Natural killer cell (primary cell): ENCODE data around the gene FCGR3A. TPM values are rescaled to one million over a fixed set of nuclear protein-coding genes. Genes with fewer than 3 reads are reported as not detected.
"Not testable (repeated sequence)": the region's sequence is repeated elsewhere in the genome, so short reads cannot be mapped to it uniquely, and the experiment has no call there.

ENCODE experiments used
- ATAC-seq, 3 donors: fragments of 150-1000 bp in 2 of 3; fragments of 200-7000 bp in 1 of 3; cut with Tn5 transposase; 1 replicate in 1 of 3; 2 replicates in 2 of 3; pipeline ENCODE4 v1.10.0; 2021; ENCODE audit warnings: mild to moderate bottlenecking in 2 of 3, moderate library complexity in 2 of 3
- DNase-seq, 2 donors: peaks; one replicate each; pipeline versions ENCODE4 v3.0.0 to v3.0.0-alpha.2; 2013 to 2021; ENCODE audit warnings: mixed read lengths in 1 of 2
- H3K27ac ChIP-seq: one replicate; pipeline ENCODE4 v1.5.1; 2013; ENCODE audit warnings: mild to moderate bottlenecking, low read length
- H3K27me3 ChIP-seq: one replicate; pipeline ENCODE4 v1.6.1; 2013; ENCODE audit warnings: low read length; ENCODE audit not compliant: control insufficient read depth, insufficient read depth
- H3K36me3 ChIP-seq: one replicate; pipeline ENCODE4 v1.6.1; 2013; ENCODE audit warnings: low read length; ENCODE audit not compliant: control insufficient read depth, insufficient read depth
- H3K4me1 ChIP-seq: one replicate; pipeline ENCODE4 v1.6.1; 2013; ENCODE audit warnings: low read length; ENCODE audit not compliant: control insufficient read depth, insufficient read depth
- H3K4me3 ChIP-seq: one replicate; pipeline ENCODE4 v1.5.1; 2013; ENCODE audit warnings: low read length
- H3K9me3 ChIP-seq: one replicate; pipeline ENCODE4 v1.6.1; 2013; ENCODE audit warnings: low read length; ENCODE audit not compliant: control insufficient read depth, insufficient read depth
- H3K27ac Mint-ChIP-seq, 2 donors: one replicate each; pipeline ENCODE4 v1.8.0; 2022; ENCODE audit warnings: mild to moderate bottlenecking in 2 of 2, mixed read lengths in 2 of 2, moderate library complexity in 1 of 2
- H3K27me3 Mint-ChIP-seq, 2 donors: one replicate each; pipeline ENCODE4 v1.8.0; 2022; ENCODE audit warnings: low read depth in 2 of 2, mixed read lengths in 2 of 2
- H3K36me3 Mint-ChIP-seq: one replicate; pipeline ENCODE4 v1.8.0; 2022; ENCODE audit warnings: mixed read lengths
- H3K4me1 Mint-ChIP-seq, 2 donors: one replicate each; pipeline ENCODE4 v1.8.0; 2022; ENCODE audit warnings: mixed read lengths in 2 of 2
- H3K4me3 Mint-ChIP-seq: one replicate; pipeline ENCODE4 v1.8.0; 2022; ENCODE audit warnings: mild to moderate bottlenecking, moderate library complexity, mixed read lengths
- H3K9me3 Mint-ChIP-seq, 2 donors: one replicate each; pipeline ENCODE4 v1.8.0; 2022; ENCODE audit warnings: mixed read lengths in 2 of 2
- WGBS: methylation state at CpG from one replicate; pipeline ENCODE4 v1.1.7; 2013; ENCODE audit warnings: missing lambda C conversion rate; ENCODE audit not compliant: insufficient coverage; 5-methylcytosine and 5-hydroxymethylcytosine counted together
- intact Hi-C: fragments of 100-400 bp; cut with micrococcal nuclease; formaldehyde crosslinking; loops from one replicate; pipeline ENCODE4 v1.14.2; 2022
- total RNA-seq, 4 donors: library from RNA; stranded (reverse); fragments of 120-200 nt in 1 of 4; gene quantifications; one replicate each; pipeline versions ENCODE4 v1.2.3 to v1.2.4, GENCODE V29; 2013 to 2022

FCGR3A gene
- total RNA-seq, 3 donors from 2014 or later (not counting 1 experiment from before 2014, with no cell fraction given), result 557 to 892 (median 848) TPM

- ATAC-seq, H3K36me3 ChIP-seq, H3K4me1 Mint-ChIP-seq, H3K9me3 Mint-ChIP-seq, H3K27ac ChIP-seq, DNase-seq, H3K4me3 ChIP-seq, H3K9me3 ChIP-seq, H3K36me3 Mint-ChIP-seq, H3K27me3 ChIP-seq, H3K27ac Mint-ChIP-seq, H3K4me1 ChIP-seq, H3K4me3 Mint-ChIP-seq, H3K27me3 Mint-ChIP-seq, intact Hi-C loops: not testable (repeated sequence)
- WGBS, result 47% methylated on average over 1 of the region's 6 CpGs
These were observed 40.3 kb upstream of the FCGR3A start for GRCh38 chr1:161589920-161590319.

DNA sequence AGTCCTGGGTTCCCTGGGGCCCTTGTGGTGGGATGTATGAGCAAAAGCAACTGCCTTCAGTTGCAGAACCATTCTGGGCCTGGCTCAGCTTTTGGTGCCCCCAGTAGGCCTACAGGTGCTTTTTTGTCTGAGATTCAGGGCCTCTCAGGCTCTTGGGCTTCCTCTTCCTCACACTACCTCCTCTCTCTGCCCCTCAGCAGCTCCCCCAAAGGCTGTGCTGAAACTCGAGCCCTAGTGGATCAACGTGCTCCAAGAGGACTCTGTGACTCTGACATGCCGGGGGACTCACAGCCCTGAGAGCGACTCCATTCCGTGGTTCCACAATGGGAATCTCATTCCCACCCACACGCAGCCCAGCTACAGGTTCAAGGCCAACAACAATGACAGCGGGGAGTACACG, 39.7 kb upstream of the FCGR3A start:
- H3K9me3 ChIP-seq, H3K27me3 Mint-ChIP-seq, H3K27ac Mint-ChIP-seq, ATAC-seq, H3K4me1 ChIP-seq, H3K36me3 Mint-ChIP-seq, intact Hi-C loops, H3K27ac ChIP-seq, H3K4me3 Mint-ChIP-seq, H3K4me1 Mint-ChIP-seq, H3K9me3 Mint-ChIP-seq, H3K4me3 ChIP-seq, H3K36me3 ChIP-seq, DNase-seq, H3K27me3 ChIP-seq: not testable (repeated sequence)
- 88% methylated on average over 5 of the region's 8 CpGs for WGBS

DNA sequence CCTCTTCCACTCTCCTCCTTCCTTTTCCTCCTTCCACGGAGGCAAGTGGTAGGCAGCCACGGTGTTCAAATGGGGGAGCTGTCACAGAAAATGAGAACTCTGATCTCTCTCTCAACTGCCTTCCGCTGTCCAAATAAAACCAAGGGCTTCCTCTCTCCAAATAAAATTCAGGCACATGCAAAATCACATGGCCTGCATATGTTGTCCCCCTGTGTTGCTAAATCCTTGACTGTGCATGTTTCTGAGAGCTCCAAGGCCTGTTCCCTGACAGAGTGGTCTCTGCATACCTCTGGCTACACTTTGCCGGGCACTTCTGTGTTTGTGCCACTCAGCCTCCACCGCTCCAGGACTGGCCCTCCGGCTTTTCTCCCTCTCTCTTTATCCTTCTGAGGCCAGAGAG, 39.0 kb upstream of the FCGR3A start:
- H3K9me3 Mint-ChIP-seq, H3K4me3 Mint-ChIP-seq, H3K4me1 ChIP-seq, H3K36me3 Mint-ChIP-seq, H3K4me1 Mint-ChIP-seq, H3K27me3 Mint-ChIP-seq, H3K27ac Mint-ChIP-seq, DNase-seq, H3K36me3 ChIP-seq, ATAC-seq, H3K27ac ChIP-seq, intact Hi-C loops, H3K27me3 ChIP-seq, H3K4me3 ChIP-seq, H3K9me3 ChIP-seq: not testable (repeated sequence)
- no CpG with 5 or more reads among the region's 6 CpGs for whole genome bisulfite sequencing

DNA sequence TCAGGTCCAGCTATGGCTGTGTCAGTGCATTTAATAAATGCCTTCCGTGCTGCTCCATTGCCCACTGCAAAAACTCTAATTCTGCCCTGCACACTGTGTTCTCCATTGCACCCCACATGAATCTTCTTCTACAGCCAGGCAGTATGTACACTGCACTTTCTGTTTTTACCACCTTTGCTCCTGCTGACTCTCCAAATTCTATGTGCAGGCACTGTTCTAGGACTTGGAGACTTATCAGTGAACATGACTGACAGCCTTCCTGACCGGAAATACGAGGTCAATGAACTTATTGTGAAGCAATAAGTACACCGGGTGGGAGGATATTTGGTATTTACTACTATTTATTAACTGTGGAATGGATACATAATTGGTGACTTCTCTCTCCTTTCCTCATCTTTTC, 33.3 kb upstream of the FCGR3A start:
- intact Hi-C loops, H3K27ac Mint-ChIP-seq: not testable (repeated sequence)

DNA sequence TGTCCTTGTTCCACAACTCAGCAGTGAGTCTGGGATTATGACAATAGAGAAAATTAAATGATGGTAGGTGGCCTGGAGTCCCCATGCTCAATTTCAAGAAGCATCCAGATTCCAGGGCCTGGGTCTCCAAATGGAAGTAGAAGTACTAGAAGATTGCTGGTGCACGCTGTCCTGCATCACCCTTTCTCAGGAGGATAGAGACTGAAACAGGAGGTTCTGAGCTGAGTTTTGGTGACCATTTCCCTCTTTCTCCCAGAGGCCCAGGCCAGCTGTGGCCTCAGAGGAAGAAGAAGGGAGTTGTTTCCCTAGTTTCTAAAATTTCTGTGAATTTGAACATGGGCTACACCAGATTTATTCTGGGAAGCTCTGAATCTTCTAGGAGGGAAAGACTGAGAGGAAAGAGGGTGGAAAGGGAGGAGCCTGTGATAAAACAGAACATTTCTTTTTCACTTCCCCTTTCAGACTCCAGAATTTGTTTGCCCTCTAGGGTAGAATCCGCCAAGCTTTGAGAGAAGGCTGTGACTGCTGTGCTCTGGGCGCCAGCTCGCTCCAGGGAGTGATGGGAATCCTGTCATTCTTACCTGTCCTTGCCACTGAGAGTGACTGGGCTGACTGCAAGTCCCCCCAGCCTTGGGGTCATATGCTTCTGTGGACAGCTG, 31.4 kb upstream of the FCGR3A start:
- H3K27ac Mint-ChIP-seq, ATAC-seq, H3K4me3 ChIP-seq, H3K4me3 Mint-ChIP-seq, H3K9me3 Mint-ChIP-seq, H3K36me3 Mint-ChIP-seq, DNase-seq, H3K27me3 Mint-ChIP-seq, H3K27ac ChIP-seq, H3K4me1 Mint-ChIP-seq, H3K36me3 ChIP-seq, intact Hi-C loops, H3K27me3 ChIP-seq, H3K9me3 ChIP-seq, H3K4me1 ChIP-seq: not testable (repeated sequence)
- WGBS, result no CpG with 5 or more reads among the region's 4 CpGs

More for the DNA sequence above, 33.3 kb upstream of the FCGR3A start:
- H3K27me3 Mint-ChIP-seq, H3K9me3 ChIP-seq, H3K27ac ChIP-seq, H3K9me3 Mint-ChIP-seq, H3K4me3 ChIP-seq, H3K4me3 Mint-ChIP-seq, H3K4me1 Mint-ChIP-seq, H3K27me3 ChIP-seq, H3K36me3 ChIP-seq, ATAC-seq, DNase-seq, H3K4me1 ChIP-seq, H3K36me3 Mint-ChIP-seq: not testable (repeated sequence)
- WGBS, result no CpG with 5 or more reads among the region's 4 CpGs

DNA sequence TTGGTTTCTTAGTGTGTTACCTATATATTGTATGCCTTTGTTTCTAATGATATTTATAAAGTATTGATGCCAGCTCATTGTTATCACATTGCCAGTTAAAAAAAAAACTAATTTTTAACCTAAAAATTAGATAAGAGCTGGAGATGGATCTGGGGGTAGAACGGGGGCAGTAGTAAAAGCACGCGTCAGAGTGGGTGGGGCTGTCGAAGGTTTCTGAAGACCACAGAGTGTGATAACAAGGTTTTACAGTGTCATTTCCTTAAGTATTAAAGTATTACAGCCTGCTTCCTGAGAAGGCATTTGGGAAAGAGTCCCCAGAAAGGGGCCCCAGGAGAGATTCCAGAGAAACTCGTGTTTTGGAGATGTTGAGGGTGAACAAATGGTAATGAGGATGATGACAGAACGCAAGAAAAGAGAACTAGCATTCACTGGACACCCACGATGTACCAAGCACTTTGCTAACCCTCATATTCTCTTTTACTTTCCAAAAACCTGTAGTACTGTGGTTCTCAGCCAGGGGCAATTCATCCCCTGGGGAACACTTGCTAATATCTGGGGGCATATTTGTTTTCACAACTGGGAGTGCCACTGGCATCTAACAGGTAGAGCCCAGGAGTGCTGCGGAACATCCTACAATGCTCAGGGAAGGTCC, 30.4 kb upstream of the FCGR3A start:
- peak; percentile 96 to 99 (median 97) for ATAC-seq
- H3K9me3 ChIP-seq, result not testable (repeated sequence)

DNA sequence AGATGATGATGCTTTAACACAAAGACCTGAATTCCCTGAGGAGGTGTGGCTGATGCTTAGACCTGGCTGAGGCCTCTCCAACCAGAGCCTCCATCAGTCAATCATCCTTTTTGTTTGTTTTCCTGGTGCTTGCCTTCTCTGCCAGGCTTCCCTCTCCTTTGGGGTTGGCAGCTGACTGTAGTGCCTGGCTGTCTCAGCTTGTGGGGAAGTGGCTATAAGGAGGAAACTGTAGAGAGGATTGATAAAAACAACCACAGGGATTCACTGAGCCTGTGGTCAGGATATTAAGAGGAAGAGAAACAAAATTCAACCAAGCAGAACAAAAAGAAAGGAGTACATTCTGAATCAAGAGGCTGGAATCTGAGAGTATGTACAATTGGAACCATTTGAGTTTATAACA, 27.1 kb upstream of the FCGR3A start:
- H3K27me3 Mint-ChIP-seq, H3K27ac ChIP-seq, intact Hi-C loops, H3K9me3 Mint-ChIP-seq, H3K27ac Mint-ChIP-seq, ATAC-seq, H3K4me1 ChIP-seq, DNase-seq, H3K27me3 ChIP-seq, H3K4me1 Mint-ChIP-seq, H3K36me3 ChIP-seq, H3K4me3 ChIP-seq, H3K9me3 ChIP-seq, H3K4me3 Mint-ChIP-seq, H3K36me3 Mint-ChIP-seq: not testable (repeated sequence)

More for the DNA sequence above, 30.4 kb upstream of the FCGR3A start:
- H3K27me3 ChIP-seq, H3K4me3 Mint-ChIP-seq, H3K36me3 ChIP-seq, H3K4me3 ChIP-seq, H3K9me3 Mint-ChIP-seq, intact Hi-C loops, H3K36me3 Mint-ChIP-seq, H3K4me1 ChIP-seq, DNase-seq, H3K27ac ChIP-seq, H3K4me1 Mint-ChIP-seq, H3K27me3 Mint-ChIP-seq, H3K27ac Mint-ChIP-seq: not testable (repeated sequence)
- WGBS, result no CpG with 5 or more reads among the region's 8 CpGs

GRCh38 chr1:161571703-161572102, 22.1 kb upstream of the FCGR3A start:
- H3K27ac ChIP-seq, H3K4me3 ChIP-seq, H3K4me1 Mint-ChIP-seq, H3K4me1 ChIP-seq, H3K27me3 Mint-ChIP-seq, H3K36me3 Mint-ChIP-seq, H3K36me3 ChIP-seq, DNase-seq, H3K9me3 Mint-ChIP-seq, H3K9me3 ChIP-seq, H3K27ac Mint-ChIP-seq, H3K4me3 Mint-ChIP-seq, intact Hi-C loops, H3K27me3 ChIP-seq: not testable (repeated sequence)
- WGBS, result no CpG with 5 or more reads among the region's 8 CpGs
- peak in 2 of 3 donors; percentile 29 to 73 for ATAC-seq
